ENCODE measurements around the gene RXRA. TPM values are rescaled to one million over a fixed set of nuclear protein-coding genes. Genes with fewer than 3 reads are reported as not detected.

Gene RXRA
- total and polyA plus RNA-seq, 2 of the 4 experiments (the other 2 are of a cell fraction), result 7.5 to 17.9 TPM

GRCh38 chr9:134379831-134380365, 53.6 kb downstream of the RXRA start:
- H2BK15ac ChIP-seq (ENCODE audit: low read depth, low read length), result no peak overlapping the region
- H3K4me3 ChIP-seq (ENCODE audit: insufficient read depth, low read depth, low read length), result no peak overlapping the region
- H3K27me3 ChIP-seq (ENCODE audit: control insufficient read depth, insufficient read depth, low read length), result no peaks in the 10 kb centered on the region
- in situ Hi-C loops (cut with MboI; ENCODE audit: low sequenced_read_pairs), result no loop called here
- H3K56ac ChIP-seq (ENCODE audit: extremely low read depth, insufficient read depth, low read length), result no peak overlapping the region
- H3K4ac ChIP-seq (ENCODE audit: low read depth, low read length), result no peak overlapping the region
- no peak overlapping the region for H2AK9ac ChIP-seq (replicated peaks; ENCODE audit: low read depth, low read length, poor library complexity)
- H3K9me3 ChIP-seq (ENCODE audit: control insufficient read depth, insufficient read depth, low read length), result no peaks in the 10 kb centered on the region
- TF ChIP-seq SMC3 (IDR thresholded peaks at IDR 0.05; ENCODE audit: low read depth, low read length), result no peak
- TF ChIP-seq CEBPB (IDR thresholded peaks at IDR 0.05; ENCODE audit: low read depth, low read length), result no peak
- TF ChIP-seq FOS (IDR thresholded peaks at IDR 0.05; ENCODE audit: low read depth, low read length), result no peak
- no peak for TF ChIP-seq RFX5 (IDR thresholded peaks at IDR 0.05; ENCODE audit: low read depth, low read length)
- TF ChIP-seq POLR2A (IDR thresholded peaks at IDR 0.05; ENCODE audit: low read depth, low read length), result no peak
- no peak for TF ChIP-seq MAZ (IDR thresholded peaks at IDR 0.05; ENCODE audit: borderline replicate concordance, low read depth, low read length)
- no peak for TF ChIP-seq MAFK (IDR thresholded peaks at IDR 0.05; ENCODE audit: low read depth, low read length)
- TF ChIP-seq RCOR1 (IDR thresholded peaks at IDR 0.05; ENCODE audit: insufficient replicate concordance, low read length), result no peak
- no peak for TF ChIP-seq USF2 (IDR thresholded peaks at IDR 0.05; ENCODE audit: low read depth, low read length)
- TF ChIP-seq CHD1 (IDR thresholded peaks at IDR 0.05; ENCODE audit: low read depth, low read length), result no peak
- TF ChIP-seq MXI1 (IDR thresholded peaks at IDR 0.05; ENCODE audit: borderline replicate concordance, low read depth, low read length), result no peak
- no peak for TF ChIP-seq BHLHE40 (IDR thresholded peaks at IDR 0.05; ENCODE audit: low read depth, low read length)
- TF ChIP-seq ELK1 (IDR thresholded peaks at IDR 0.05; ENCODE audit: borderline replicate concordance, low read depth, low read length), result no peak
- TF ChIP-seq NFE2L2 (IDR thresholded peaks at IDR 0.05; ENCODE audit: low read depth, low read length), result no peak
- no peak for TF ChIP-seq RAD21 (IDR thresholded peaks at IDR 0.05; ENCODE audit: low read length)
- TF ChIP-seq CTCF (conservative IDR thresholded peaks at IDR 0.05; ENCODE audit: low read depth, low read length), result no peak
- no peak overlapping the region for H3K27ac ChIP-seq (ENCODE audit: insufficient read depth, low read length)
- no peak overlapping the region for H3K14ac ChIP-seq (replicated peaks; ENCODE audit: low read depth, low read length)
- peaks cover 2 to 91% of the 10 kb centered on the region in 2 experiments for H3K79me1 ChIP-seq (ENCODE audit: low read depth in 1 of 2, low read length in 2 of 2)
- CTCF ChIA-PET, result no interaction called here
- no peak overlapping the region for H3K4me2 ChIP-seq (ENCODE audit: low read depth, low read length)
- ATAC-seq (ENCODE audit: low read depth) (no peak), DNase-seq (no peak)
- POLR2A ChIA-PET (ENCODE audit: unreplicated experiment), result no interaction called here
- no peak overlapping the region for H4K91ac ChIP-seq (ENCODE audit: insufficient read depth, low read depth, low read length)
- H3K18ac ChIP-seq (ENCODE audit: low read depth, low read length), result no peak overlapping the region
- no peak overlapping the region for H3K9ac ChIP-seq (ENCODE audit: low read depth, low read length)
- H3K23ac ChIP-seq (ENCODE audit: low read depth, low read length), result no peak overlapping the region
- no CpG with 5 or more reads among the region's 21 CpGs for WGBS, 2 experiments (ENCODE audit: extremely low coverage in 2 of 2, insufficient read length in 1 of 2)
- H2BK5ac ChIP-seq (ENCODE audit: low read depth, low read length, poor library complexity, severe bottlenecking), result no peak overlapping the region
- no peak overlapping the region for H2BK120ac ChIP-seq (ENCODE audit: low read depth, low read length)
- no peak overlapping the region for H4K8ac ChIP-seq (ENCODE audit: low read depth in 2 of 2, low read length in 2 of 2)
- no peak overlapping the region for H2AK5ac ChIP-seq (ENCODE audit: low read depth, low read length)
- H3K4me1 ChIP-seq (ENCODE audit: control insufficient read depth, insufficient read depth, low read length), result peaks cover 33% of the 10 kb centered on the region
- intact Hi-C loops (cut with micrococcal nuclease), result no loop called here
- peaks cover 100% of the 10 kb centered on the region for H4K20me1 ChIP-seq (ENCODE audit: insufficient read depth, low read length)
- H2BK20ac ChIP-seq (ENCODE audit: low read depth, low read length), result no peak overlapping the region
- peaks cover 13% of the 10 kb centered on the region; the same call in 1 of the 2 replicates for H3K9me1 ChIP-seq (ENCODE audit: insufficient read depth, low read length)
- BruUV-seq (replicated peaks), result no TSS peak
- peak overlapping the region; percentile 19 for H2AFZ ChIP-seq (replicated peaks; ENCODE audit: low read length, poor library complexity)
- dilution Hi-C loops (cut with HindIII; ENCODE audit: low sequenced_read_pairs, unreplicated experiment), result no loop called here
- H3K36me3 ChIP-seq (ENCODE audit: control insufficient read depth, insufficient read depth, low read length), result no peaks in the 10 kb centered on the region; the same call in 1 of the 2 replicates
- no peak overlapping the region for H4K5ac ChIP-seq (ENCODE audit: low read depth, low read length)
